K562 (cell line): ENCODE measurements around the gene ZFPM1. TPM values are rescaled to one million over a fixed set of nuclear protein-coding genes. Genes with fewer than 3 reads are reported as not detected.

Experiments
- ATAC-seq: fragments of 200-7000 bp; cut with Tn5 transposase; 3 replicates; pipeline ENCODE4 v1.9.1; 2020; ENCODE audit warnings: moderate library complexity
- BruUV-seq: library from RNA; stranded (reverse); fragments of 400-500 nt; replicated peaks from 2 replicates; lab custom pipeline; 2021; lab: Mats Ljungman, UMichigan
- CTCF ChIA-PET: fragments of 300-600 bp; formaldehyde crosslinking; extraction: SDS; loops from one replicate; lab custom pipeline; 2021; ENCODE audit warnings: low intra/inter-chr PET ratio; lab: Yijun Ruan, JAX
- POLR2A ChIA-PET: fragments of 300-600, 350-650 bp; sonication (Branson Sonifier 250); formaldehyde crosslinking; extraction: SDS; loops from one replicate; lab custom pipeline; 2021; ENCODE audit warnings: antibody characterized with exemption, inconsistent platforms; lab: Yijun Ruan, JAX
- DNase-seq, 4 experiments: peaks; one replicate each; pipeline versions ENCODE4 v3.0.0 to v3.0.0-alpha.2; 2011 to 2018; ENCODE audit warnings: low spot score in 3 of 4, mixed read lengths in 3 of 4; ENCODE audit errors: extremely low read depth in 1 of 4
- FAIRE-seq: peaks from 2 replicates; lab custom pipeline; 2011; peaks lifted over from hg19 to GRCh38; lab: Jason Lieb, UNC
- H2AFZ ChIP-seq: 2 replicates; pipeline ENCODE4 v1.6.0; 2011; ENCODE audit warnings: low read depth, low read length, control low read depth, inconsistent platforms
- H3K27ac ChIP-seq: fragments of 200-600 bp; 3 replicates; pipeline ENCODE4 v1.8.0; 2011; ENCODE audit warnings: low read depth, mild to moderate bottlenecking, control low read depth, inconsistent platforms, low read length, moderate library complexity, mixed read lengths; ENCODE audit errors: extremely low read depth
- H3K27me3 ChIP-seq, 2 experiments: fragments of 300-600 bp in 1 of 2; 2 replicates in 1 of 2; 3 replicates in 1 of 2; pipeline versions ENCODE4 v1.6.0 to v1.8.0; 2011; ENCODE audit warnings: inconsistent platforms in 2 of 2, low read length in 2 of 2, mild to moderate bottlenecking in 1 of 2, mixed read lengths in 1 of 2, moderate library complexity in 1 of 2; ENCODE audit not compliant: control insufficient read depth in 2 of 2, insufficient read depth in 2 of 2
- H3K36me3 ChIP-seq: fragments of 300-600 bp; 3 replicates; pipeline ENCODE4 v1.8.0; 2011; ENCODE audit warnings: mild to moderate bottlenecking, low read length, inconsistent platforms; ENCODE audit not compliant: control insufficient read depth, insufficient read depth
- H3K4me1 ChIP-seq, 2 experiments: fragments of 200-600 bp in 1 of 2; replicated peaks in 1 of 2; 2 replicates in 1 of 2; 3 replicates in 1 of 2; pipeline versions ENCODE4 v1.5.1 to v1.8.0; 2011; ENCODE audit warnings: inconsistent platforms in 2 of 2, low read length in 2 of 2, mild to moderate bottlenecking in 1 of 2, mixed read lengths in 1 of 2, moderate library complexity in 1 of 2; ENCODE audit not compliant: control insufficient read depth in 2 of 2, insufficient read depth in 2 of 2
- H3K4me2 ChIP-seq: 2 replicates; pipeline ENCODE4 v1.6.1; 2011; ENCODE audit warnings: low read length, control low read depth, inconsistent platforms, mixed read lengths; ENCODE audit not compliant: insufficient read depth
- H3K4me3 ChIP-seq: fragments of 200-600 bp; sonication (generic), shearing (Covaris generic); 2 replicates; pipeline ENCODE4 v1.5.1; 2016; ENCODE audit warnings: control low read depth, inconsistent platforms
- H3K79me2 ChIP-seq: fragments of 200-600 bp; 3 replicates; pipeline ENCODE4 v1.8.0; 2011; ENCODE audit warnings: low read length, inconsistent platforms; ENCODE audit not compliant: control insufficient read depth, insufficient read depth
- H3K9ac ChIP-seq, 2 experiments: 2 replicates each; pipeline versions ENCODE4 v1.6.0 to v1.6.1; 2011; ENCODE audit warnings: low read depth in 2 of 2, low read length in 2 of 2, control low read depth in 1 of 2, inconsistent platforms in 1 of 2, mild to moderate bottlenecking in 1 of 2, mixed read lengths in 1 of 2; ENCODE audit not compliant: insufficient read depth in 1 of 2
- H3K9me1 ChIP-seq: one replicate; pipeline ENCODE4 v1.6.0; 2011; ENCODE audit warnings: inconsistent platforms, mild to moderate bottlenecking, low read length, moderate library complexity; ENCODE audit not compliant: control insufficient read depth, insufficient read depth
- H3K9me3 ChIP-seq: replicated peaks from 2 replicates; pipeline ENCODE4 v1.5.1; 2011; ENCODE audit warnings: low read depth, low read length, inconsistent platforms; ENCODE audit not compliant: control insufficient read depth, insufficient read depth
- H4K20me1 ChIP-seq: replicated peaks from 2 replicates; pipeline ENCODE4 v1.6.1; 2011; ENCODE audit warnings: low read length, inconsistent platforms, mixed read lengths; ENCODE audit not compliant: control insufficient read depth, insufficient read depth
- CTBP1 ChIP-seq: fragments of 450-650 bp; IDR thresholded peaks from 2 replicates; pipeline ENCODE4 v1.6.1; 2016; ENCODE audit warnings: borderline replicate concordance
- DIDO1 ChIP-seq: fragments of 450-650 bp; IDR thresholded peaks from 2 replicates; pipeline ENCODE4 v1.6.1; 2016; ENCODE audit warnings: low read depth, missing biosample characterization, missing genetic modification characterization
- EGR1 ChIP-seq: fragments of 450-650 bp; conservative IDR thresholded peaks from 2 replicates; pipeline ENCODE4 v1.6.1; 2017; ENCODE audit warnings: mild to moderate bottlenecking
- EP400 ChIP-seq: fragments of 450-650 bp; IDR thresholded peaks from 2 replicates; pipeline ENCODE4 v1.6.1; 2017; ENCODE audit warnings: antibody characterized with exemption, mild to moderate bottlenecking, moderate library complexity
- KAT7 ChIP-seq: sonication (generic); formaldehyde crosslinking; IDR thresholded peaks from 2 replicates; pipeline ENCODE4 v1.8.0; 2022; ENCODE audit warnings: missing genetic modification reagents, mild to moderate bottlenecking, borderline replicate concordance
- RFX5 ChIP-seq: IDR thresholded peaks from 2 replicates; pipeline ENCODE4 v1.6.1; 2011; ENCODE audit warnings: low read depth, mild to moderate bottlenecking, improper control_type of control experiment, low read length
- WGBS: fragments of 100-300 bp; shearing (Covaris generic); methylation state at CpG from one replicate; pipeline ENCODE4 v1.1.6; 2016; ENCODE audit warnings: low coverage, mixed read lengths; ENCODE audit not compliant: insufficient coverage; ENCODE audit errors: missing lambda C conversion rate; 5-methylcytosine and 5-hydroxymethylcytosine counted together
- in situ Hi-C: fragments of 300-500 bp; cut with MboI; formaldehyde crosslinking; loops from 4 replicates; pipeline ENCODE4 v1.15.0; 2018; ENCODE audit warnings: inconsistent platforms, mixed read lengths
- intact Hi-C: fragments of 100-400 bp; cut with micrococcal nuclease; formaldehyde crosslinking; loops from 2 replicates; pipeline ENCODE4 v1.14.2; 2022
- polyA plus RNA-seq, 8 experiments: library from polyadenylated mRNA; depleted of rRNA in 4 of 8; stranded (reverse) in 5 of 8; unstranded in 3 of 8; fragments of >200 nt; fragmentation: Nextera tagmentation in 2 of 8; fragmentation: Illumina TruSeq in 1 of 8; extraction: Ambion mirVana in 2 of 8; extraction: Trizol in 1 of 8; gene quantifications; 2 replicates each; pipeline versions ENCODE4 v1.2.1 to v1.2.3, GENCODE V29; 2011 to 2014; ENCODE audit warnings: inconsistent platforms in 1 of 8, missing spikeins in 1 of 8
- total RNA-seq, 7 experiments: library from RNA; depleted of rRNA in 6 of 7; stranded (reverse); fragments of >200 nt in 6 of 7; fragmentation: Illumina TruSeq in 2 of 7; extraction: Trizol in 2 of 7; gene quantifications; 2 replicates each; pipeline versions ENCODE4 v1.2.1 to v1.2.3, GENCODE V29; 2011 to 2021; ENCODE audit warnings: low replicate concordance in 1 of 7

Gene ZFPM1
- total and polyA plus RNA-seq, 9 of the 15 experiments (the other 6 are each of a cell fraction or from before 2014, with no cell fraction given) = 0.03 to 35.9 (median 1.4) TPM

GRCh38 chr16:88421871-88422433 lies 31.1 kb upstream of the ZFPM1 start:
- Histone ChIP-seq H3K4me2 (no peak overlapping the region), H2AFZ (no peak overlapping the region), H3K27ac (no peak overlapping the region), H4K20me1 (peaks cover 12% of the 10 kb centered on the region; the same call in 1 of the 2 replicates), H3K27me3 (peaks cover 0 to 49% of the 10 kb centered on the region in 2 experiments; a peak in 2 of 5 replicates), H3K9ac (no peak overlapping the region), H3K9me3 (no peaks in the 10 kb centered on the region), H3K9me1 (no peaks in the 10 kb centered on the region), H3K36me3 (no peaks in the 10 kb centered on the region), H3K4me3 (no peak overlapping the region), H3K79me2 (no peaks in the 10 kb centered on the region), H3K4me1 (peaks cover 0 to 21% of the 10 kb centered on the region in 2 experiments; a peak in 3 of 5 replicates)
- intact Hi-C loops (no loop called here), in situ Hi-C loops (no loop called here)
- no TSS peak for BruUV-seq
- ChIA-PET POLR2A (interaction anchor here (0.6 kb wide), 1 partner anchor 477 kb away, joined by 3 read pairs; no protein-coding TSS in a partner anchor), CTCF (no interaction called here)
- FAIRE-seq (no peak), DNase-seq (no peak), ATAC-seq (no peak)
- 0% methylated on average over 4 of the region's 5 CpGs for WGBS
- TF ChIP-seq EGR1 (peak; percentile 67), RFX5 (no peak), DIDO1 (tag) (no peak), KAT7 (CRISPR knock-in tag) (no peak), EP400 (no peak), CTBP1 (no peak)
